Tibial nerve (tissue), 4 donors: ENCODE results near the gene WNT7A. TPM values are rescaled to one million over a fixed set of nuclear protein-coding genes. Genes with fewer than 3 reads are reported as not detected.

ENCODE experiments used
- DNase-seq, 2 donors: peaks; one replicate each; pipeline ENCODE4 v3.0.0-alpha.2; 2019; ENCODE audit warnings: low spot score in 2 of 2
- H3K27ac ChIP-seq, 4 donors: fragments of 200-600 bp; sonication (generic) in 3 of 4; one replicate each; pipeline ENCODE4 v1.5.1; 2017 to 2019; ENCODE audit warnings: mild to moderate bottlenecking in 1 of 4
- H3K27me3 ChIP-seq, 2 donors: fragments of 200-600 bp; sonication (generic) in 1 of 2; one replicate each; pipeline versions ENCODE4 v1.5.1 to v1.6.0; 2017 to 2019
- H3K36me3 ChIP-seq, 3 donors: fragments of 200-600 bp; sonication (generic); one replicate each; pipeline ENCODE4 v1.5.1; 2018 to 2019
- H3K4me1 ChIP-seq, 4 donors: fragments of 200-600 bp; sonication (generic) in 3 of 4; one replicate each; pipeline ENCODE4 v1.5.1; 2017 to 2019
- H3K4me3 ChIP-seq, 4 donors: fragments of 200-600 bp; sonication (generic) in 3 of 4; one replicate each; pipeline ENCODE4 v1.5.1; 2017 to 2019; ENCODE audit warnings: mild to moderate bottlenecking in 1 of 4, moderate library complexity in 1 of 4
- H3K9me3 ChIP-seq, 4 donors: fragments of 200-600 bp; sonication (generic) in 3 of 4; one replicate each; pipeline ENCODE4 v1.5.1; 2017 to 2019
- CTCF ChIP-seq, 5 experiments: fragments of 200-600 bp in 3 of 5; fragments of 450-650 bp in 2 of 5; sonication (generic) in 3 of 5; IDR thresholded peaks; one replicate each; pipeline ENCODE4 v1.5.1; 2016 to 2019; ENCODE audit warnings: antibody characterized with exemption in 5 of 5, mild to moderate bottlenecking in 3 of 5, moderate library complexity in 2 of 5
- EP300 ChIP-seq, 2 donors: sonication (generic); formaldehyde crosslinking; IDR thresholded peaks; one replicate each; pipeline ENCODE4 v1.6.1; 2017; ENCODE audit warnings: antibody characterized with exemption in 2 of 2, mild to moderate bottlenecking in 1 of 2
- POLR2A ChIP-seq, 2 donors: fragments of 450-650 bp; IDR thresholded peaks; one replicate each; pipeline ENCODE4 v1.6.1; 2017; ENCODE audit warnings: antibody characterized with exemption in 2 of 2, mild to moderate bottlenecking in 2 of 2, moderate library complexity in 2 of 2
- WGBS, 2 donors: methylation state at CpG; one replicate each; pipeline ENCODE4 v1.1.5; 2018; 5-methylcytosine and 5-hydroxymethylcytosine counted together
- total RNA-seq, 4 donors: library from RNA; depleted of rRNA; stranded (reverse); fragments of >200 nt; gene quantifications; one replicate each; pipeline ENCODE4 v1.1.0, GENCODE V29; 2016

Gene WNT7A
- total RNA-seq, 4 donors from 2014 or later, result 0.21 TPM; not detected in 3

GRCh38 chr3:13788522-13789424 is 91.1 kb downstream of the WNT7A start:
- DNase-seq, result no peak
- no peak for TF ChIP-seq CTCF (IDR thresholded peaks at IDR 0.05)
- TF ChIP-seq EP300 (IDR thresholded peaks at IDR 0.05), result no peak
- TF ChIP-seq POLR2A (IDR thresholded peaks at IDR 0.05), result no peak
- Histone ChIP-seq H3K27ac (no peak overlapping the region), H3K9me3 (no peaks in the 10 kb centered on the region), H3K36me3 (no peaks in the 10 kb centered on the region), H3K4me1 (no peaks in the 10 kb centered on the region), H3K27me3 (peaks cover 0 to 8% of the 10 kb centered on the region in 2 donors), H3K4me3 (no peak overlapping the region)
- 72 to 73% methylated on average over 9 of the region's 9 CpGs for WGBS, 2 donors

GRCh38 chr3:13787533-13788132 is 92.2 kb downstream of the WNT7A start:
- 41 to 44% methylated on average over 18 to 19 of the region's 19 CpGs for WGBS, 2 donors
- no peak for TF ChIP-seq POLR2A (IDR thresholded peaks at IDR 0.05)
- TF ChIP-seq EP300 (IDR thresholded peaks at IDR 0.05), result no peak
- no peak for TF ChIP-seq CTCF (IDR thresholded peaks at IDR 0.05)

GRCh38 chr3:13786811-13787210 is 93.1 kb downstream of the WNT7A start:
- no peak for DNase-seq
- no peaks in the 10 kb centered on the region for H3K9me3 ChIP-seq
- no peak overlapping the region for H3K27ac ChIP-seq
- H3K4me3 ChIP-seq, result no peak overlapping the region
- peaks cover 0 to 2% (median 0%) of the 10 kb centered on the region in 4 donors for H3K4me1 ChIP-seq
- TF ChIP-seq EP300 (IDR thresholded peaks at IDR 0.05) (no peak), CTCF (IDR thresholded peaks at IDR 0.05) (no peak), POLR2A (IDR thresholded peaks at IDR 0.05) (no peak)
- H3K27me3 ChIP-seq, result no peaks in the 10 kb centered on the region
- H3K36me3 ChIP-seq, result no peaks in the 10 kb centered on the region
- WGBS, 2 donors, result 77 to 82% methylated on average over 10 of the region's 10 CpGs

More at GRCh38 chr3:13787533-13788132, 92.2 kb downstream of the WNT7A start:
- no peaks in the 10 kb centered on the region for H3K4me1 ChIP-seq
- no peak for DNase-seq
- no peaks in the 10 kb centered on the region for H3K36me3 ChIP-seq
- no peaks in the 10 kb centered on the region for H3K27me3 ChIP-seq
- no peak overlapping the region for H3K27ac ChIP-seq
- no peaks in the 10 kb centered on the region for H3K9me3 ChIP-seq
- H3K4me3 ChIP-seq, result no peak overlapping the region

GRCh38 chr3:13785853-13786436 is 93.9 kb downstream of the WNT7A start:
- TF ChIP-seq POLR2A (IDR thresholded peaks at IDR 0.05) (no peak), EP300 (IDR thresholded peaks at IDR 0.05) (no peak), CTCF (IDR thresholded peaks at IDR 0.05) (no peak)

More at GRCh38 chr3:13785853-13786436, 93.9 kb downstream of the WNT7A start:
- no peak for DNase-seq
- Histone ChIP-seq H3K4me3 (no peak overlapping the region), H3K36me3 (no peaks in the 10 kb centered on the region), H3K27ac (no peak overlapping the region), H3K9me3 (no peaks in the 10 kb centered on the region), H3K4me1 (peaks cover 0 to 3% (median 0%) of the 10 kb centered on the region in 4 donors), H3K27me3 (no peaks in the 10 kb centered on the region)
- WGBS, 2 donors, result 62 to 77% methylated on average over 12 to 13 of the region's 13 CpGs
